GM23338 (cell line): ENCODE data around the gene MTHFD2. TPM values are rescaled to one million over a fixed set of nuclear protein-coding genes. Genes with fewer than 3 reads are reported as not detected.
A peak's percentile ranks its signal among the peaks of the same experiment; 100 is the strongest.

ENCODE experiments used
- ATAC-seq: fragments of 200-7000 bp; cut with Tn5 transposase; 3 replicates; pipeline ENCODE4 v1.9.1; 2020
- DNase-seq: peaks from one replicate; pipeline ENCODE4 v3.0.0-alpha.2; 2015; ENCODE audit warnings: low spot score
- H2AFZ ChIP-seq: fragments of 200-600 bp; sonication (generic); 2 replicates; pipeline ENCODE4 v1.8.0; 2016; ENCODE audit warnings: antibody characterized with exemption, mild to moderate bottlenecking, moderate library complexity
- H3F3A ChIP-seq: fragments of 200-600 bp; sonication (generic); replicated peaks from 2 replicates; pipeline ENCODE4 v1.8.0; 2017; ENCODE audit warnings: antibody characterized with exemption, mixed run types, low read depth
- H3K27ac ChIP-seq: fragments of 200-600 bp; sonication (generic); 2 replicates; pipeline ENCODE4 v1.6.1; 2016; ENCODE audit warnings: low read depth
- H3K27me3 ChIP-seq: fragments of 200-600 bp; sonication (generic); 2 replicates; pipeline ENCODE4 v1.8.0; 2016; ENCODE audit warnings: mild to moderate bottlenecking, mixed run types, moderate library complexity; ENCODE audit not compliant: insufficient read depth
- H3K36me3 ChIP-seq: fragments of 200-600 bp; sonication (generic); 2 replicates; pipeline ENCODE4 v1.8.0; 2016; ENCODE audit warnings: mild to moderate bottlenecking; ENCODE audit not compliant: insufficient read depth
- H3K4me1 ChIP-seq: fragments of 200-600 bp; sonication (generic); 2 replicates; pipeline ENCODE4 v1.8.0; 2016; ENCODE audit warnings: mild to moderate bottlenecking, moderate library complexity; ENCODE audit not compliant: insufficient read depth
- H3K4me2 ChIP-seq: fragments of 200-600 bp; sonication (generic); 2 replicates; pipeline ENCODE4 v1.7.1; 2017; ENCODE audit warnings: mixed run types
- H3K4me3 ChIP-seq: fragments of 200-600 bp; sonication (generic); 2 replicates; pipeline ENCODE4 v1.6.1; 2016; ENCODE audit warnings: mixed run types
- H3K79me2 ChIP-seq: fragments of 200-600 bp; sonication (generic); replicated peaks from 2 replicates; pipeline ENCODE4 v1.8.0; 2017; ENCODE audit warnings: mild to moderate bottlenecking; ENCODE audit not compliant: insufficient read depth
- H3K9me2 ChIP-seq: fragments of 200-600 bp; sonication (generic); 2 replicates; pipeline ENCODE4 v1.8.0; 2017; ENCODE audit not compliant: insufficient read depth
- H4K20me1 ChIP-seq: fragments of 200-600 bp; sonication (generic); replicated peaks from 2 replicates; pipeline ENCODE4 v1.8.0; 2017; ENCODE audit warnings: mild to moderate bottlenecking; ENCODE audit not compliant: insufficient read depth
- H3K27ac Mint-ChIP-seq: 2 replicates; pipeline ENCODE4 v1.8.0; 2020; ENCODE audit warnings: inconsistent platforms, mild to moderate bottlenecking, moderate library complexity, mixed read lengths
- H3K27me3 Mint-ChIP-seq: 3 replicates; pipeline ENCODE4 v1.8.0; 2022; ENCODE audit warnings: low read depth, mild to moderate bottlenecking, moderate library complexity, mixed read lengths, inconsistent platforms; ENCODE audit not compliant: insufficient read depth, poor library complexity
- H3K36me3 Mint-ChIP-seq: 3 replicates; pipeline ENCODE4 v1.8.0; 2021; ENCODE audit warnings: low read depth, mild to moderate bottlenecking, inconsistent platforms, moderate library complexity, mixed read lengths
- H3K4me1 Mint-ChIP-seq: 3 replicates; pipeline ENCODE4 v1.8.0; 2020; ENCODE audit warnings: mild to moderate bottlenecking, inconsistent platforms, mixed read lengths
- H3K4me3 Mint-ChIP-seq: 3 replicates; pipeline ENCODE4 v1.8.0; 2021; ENCODE audit warnings: moderate library complexity, mild to moderate bottlenecking, inconsistent platforms, mixed read lengths
- H3K9me3 Mint-ChIP-seq: 3 replicates; pipeline ENCODE4 v1.8.0; 2020; ENCODE audit warnings: moderate library complexity, mild to moderate bottlenecking, inconsistent platforms, mixed read lengths
- CREB1 ChIP-seq: fragments of 250-450 bp; sonication (Bioruptor Pico); IDR thresholded peaks from 2 replicates; pipeline ENCODE4 v1.5.0; 2020; ENCODE audit warnings: low read depth, mild to moderate bottlenecking, moderate library complexity
- ETS1 ChIP-seq: IDR thresholded peaks from 2 replicates; pipeline ENCODE4 v1.6.1; 2016; ENCODE audit warnings: antibody characterized with exemption
- EZH2 ChIP-seq: fragments of 200-600 bp; sonication (generic); IDR thresholded peaks from one replicate; pipeline ENCODE4 v1.8.0; 2017; ENCODE audit warnings: antibody characterized with exemption, mild to moderate bottlenecking, low read depth; ENCODE audit not compliant: unreplicated experiment
- EZH2phosphoT487 ChIP-seq: fragments of 200-600 bp; sonication (generic); IDR thresholded peaks from one replicate; pipeline ENCODE4 v1.8.1; 2018; ENCODE audit warnings: antibody characterized with exemption; ENCODE audit not compliant: unreplicated experiment
- JUNB ChIP-seq: IDR thresholded peaks from one replicate; pipeline ENCODE4 v1.6.1; 2016; ENCODE audit warnings: antibody characterized with exemption; ENCODE audit not compliant: unreplicated experiment
- NANOG ChIP-seq: IDR thresholded peaks from 2 replicates; pipeline ENCODE4 v1.6.1; 2016; ENCODE audit warnings: antibody characterized with exemption, borderline replicate concordance
- POLR2AphosphoS5 ChIP-seq: IDR thresholded peaks from 2 replicates; pipeline ENCODE4 v1.6.1; 2016; ENCODE audit warnings: antibody characterized with exemption, low read depth
- ZNF331 ChIP-seq: fragments of 250-450 bp; sonication (Bioruptor Pico); IDR thresholded peaks from 2 replicates; pipeline ENCODE4 v1.5.0; 2020; ENCODE audit warnings: low read depth, mild to moderate bottlenecking, moderate library complexity
- ZNF462 ChIP-seq: fragments of 250-450 bp; sonication (Bioruptor Pico); IDR thresholded peaks from 2 replicates; pipeline ENCODE4 v1.5.0; 2020; ENCODE audit warnings: mild to moderate bottlenecking, moderate library complexity
- polyA plus RNA-seq: library from polyadenylated mRNA; unstranded; fragments of >200 nt; fragmentation: Nextera tagmentation; extraction: Ambion mirVana; gene quantifications from 2 replicates; pipeline ENCODE4 v1.2.1, GENCODE V29; 2016
- total RNA-seq: library from RNA; depleted of rRNA; stranded (reverse); fragments of >200 nt; shearing (Covaris generic); gene quantifications from 2 replicates; pipeline ENCODE4 v1.2.3, GENCODE V29; 2014

Gene MTHFD2
- total and polyA plus RNA-seq, 2 experiments from 2014 or later: 279 to 281 TPM

- H3K27me3 ChIP-seq: no peaks in the 10 kb centered on the region
- no peak overlapping the region for H3K4me2 ChIP-seq
- no peak overlapping the region for H3K4me3 ChIP-seq
- H3K27me3 Mint-ChIP-seq: peaks cover 30% of the 10 kb centered on the region
- H3K27ac ChIP-seq: peak overlapping the region; percentile 60; the same call in 1 of the 2 replicates
- peaks cover 52% of the 10 kb centered on the region for H3K36me3 Mint-ChIP-seq
- no peak overlapping the region; the same call in 2 of the 3 replicates for H3K4me3 Mint-ChIP-seq
- peaks cover 39% of the 10 kb centered on the region for H4K20me1 ChIP-seq
- H3K79me2 ChIP-seq: peaks cover under 1% of the 10 kb centered on the region; the same call in 1 of the 2 replicates
- no peak overlapping the region for H3K27ac Mint-ChIP-seq
- H3K9me3 Mint-ChIP-seq: no peaks in the 10 kb centered on the region; the same call in 2 of the 3 replicates
- 0 out of 2 replicates have a peak, but pooled peaks cover 2% of the 10 kb centered on the region for H3K4me1 ChIP-seq
- H3K9me2 ChIP-seq: peaks cover 18% of the 10 kb centered on the region
- no peak for ATAC-seq
- DNase-seq: no peak
- H2AFZ ChIP-seq: no peak overlapping the region
- H3K36me3 ChIP-seq: peaks cover 19% of the 10 kb centered on the region
- TF ChIP-seq CREB1 (CRISPR knock-in tag) (no peak), ZNF331 (CRISPR knock-in tag) (no peak), POLR2AphosphoS5 (no peak), JUNB (no peak), EZH2phosphoT487 (no peak), ETS1 (no peak), NANOG (no peak), EZH2 (no peak), ZNF462 (CRISPR knock-in tag) (no peak)
- H3F3A ChIP-seq: peaks cover 32% of the 10 kb centered on the region; the same call in 1 of the 2 replicates
- peaks cover 13% of the 10 kb centered on the region for H3K4me1 Mint-ChIP-seq
These were observed 22.7 kb downstream of the MTHFD2 start for GRCh38 chr2:74221091-74221490.
